H1 (cell line): ENCODE results near the gene APOL6.

Source experiments
- BCL11A ChIP-seq, 2 experiments: IDR thresholded peaks; one replicate each; pipeline ENCODE4 v1.6.1; 2011; ENCODE audit warnings: low read depth in 2 of 2, low read length in 2 of 2, mild to moderate bottlenecking in 2 of 2
- CTCF ChIP-seq, 3 experiments: IDR thresholded peaks; 1 replicate in 2 of 3; 2 replicates in 1 of 3; pipeline versions ENCODE4 v1.5.1 to v1.6.1; 2011; ENCODE audit warnings: low read length in 3 of 3, mild to moderate bottlenecking in 3 of 3, inconsistent platforms in 2 of 3, low read depth in 1 of 3, moderate library complexity in 1 of 3; ENCODE audit not compliant: insufficient read depth in 1 of 3; ENCODE audit errors: control extremely low read depth in 1 of 3
- EGR1 ChIP-seq: IDR thresholded peaks from 2 replicates; pipeline ENCODE4 v1.6.1; 2011; ENCODE audit warnings: low read depth, low read length, borderline replicate concordance
- EZH2 ChIP-seq: fragments of 200-600 bp; sonication (generic); IDR thresholded peaks from 2 replicates; pipeline ENCODE4 v1.7.1; 2012; ENCODE audit warnings: low read depth, mild to moderate bottlenecking, moderate library complexity, low read length, inconsistent platforms; ENCODE audit not compliant: severe bottlenecking
- NANOG ChIP-seq: IDR thresholded peaks from 2 replicates; pipeline ENCODE4 v1.6.1; 2011; ENCODE audit warnings: low read length, low read depth, mild to moderate bottlenecking, inconsistent platforms; ENCODE audit not compliant: insufficient read depth, poor library complexity, severe bottlenecking
- POLR2AphosphoS5 ChIP-seq: IDR thresholded peaks from 2 replicates; pipeline ENCODE4 v1.6.1; 2011; ENCODE audit warnings: low read depth, low read length
- SP2 ChIP-seq: IDR thresholded peaks from 2 replicates; pipeline ENCODE4 v1.6.1; 2012; ENCODE audit warnings: mild to moderate bottlenecking, low read length, inconsistent platforms
- YY1 ChIP-seq: IDR thresholded peaks from 2 replicates; pipeline ENCODE4 v1.6.1; 2011; ENCODE audit warnings: low read depth, mild to moderate bottlenecking, low read length

GRCh38 chr22:35630891-35631290 is 17.4 kb upstream of the APOL6 start:
- no peak for TF ChIP-seq EZH2
- TF ChIP-seq CTCF (IDR thresholded peaks at IDR 0.05; ENCODE audit: control extremely low read depth in 1 of 3, insufficient read depth in 1 of 3, low read depth in 1 of 3, low read length in 3 of 3) = no peak
- TF ChIP-seq YY1 = no peak
- TF ChIP-seq SP2 = no peak
- no peak for TF ChIP-seq NANOG
- no peak for TF ChIP-seq EGR1
- no peak for TF ChIP-seq POLR2AphosphoS5
- TF ChIP-seq BCL11A (IDR thresholded peaks at IDR 0.05; ENCODE audit: low read depth in 2 of 2, low read length in 2 of 2) = no peak
